Stimulated activated CD4-positive, alpha-beta T cell treated with anti-CD3 and anti-CD28 coated beads, Interleukin-15, amount 100 ng/mL, for 1 hour (primary cell): ENCODE data around the gene ERCC6.

Source experiments
- DNase-seq, 2 donors: peaks; one replicate each; pipeline ENCODE4 v3.0.0-alpha.2; 2020; ENCODE audit warnings: low read depth in 1 of 2, low spot score in 1 of 2

Gene ERCC6

GRCh38 chr10:49512121-49512809, 26.7 kb downstream of the ERCC6 start:
- no peak for DNase-seq

GRCh38 chr10:49509771-49510303, 29.1 kb downstream of the ERCC6 start:
- DNase-seq = no peak

DNA sequence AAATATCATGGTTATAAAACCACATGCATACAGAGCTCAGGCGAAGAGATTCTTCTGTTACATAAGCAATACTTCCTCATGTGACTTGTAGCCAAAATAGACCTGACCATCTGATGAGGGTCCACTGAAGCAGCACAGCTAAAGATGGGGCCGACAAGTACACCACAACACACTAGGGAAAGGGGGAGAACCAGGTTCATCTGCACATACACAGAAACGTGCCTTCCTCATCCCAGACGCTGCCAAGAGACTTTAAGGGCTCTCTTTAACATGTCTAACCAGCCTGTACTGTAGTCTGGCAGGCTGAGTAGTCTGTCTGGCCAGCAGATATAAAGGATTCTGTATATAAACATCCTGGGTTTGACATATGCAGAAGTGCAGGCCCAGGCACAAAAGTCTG, 30.3 kb downstream of the ERCC6 start:
- DNase-seq = no peak

- no peak for DNase-seq
Observed at GRCh38 chr10:49508249-49508648, 30.7 kb downstream of the ERCC6 start.

GRCh38 chr10:49505589-49505988, 33.3 kb downstream of the ERCC6 start:
- no peak for DNase-seq

DNA sequence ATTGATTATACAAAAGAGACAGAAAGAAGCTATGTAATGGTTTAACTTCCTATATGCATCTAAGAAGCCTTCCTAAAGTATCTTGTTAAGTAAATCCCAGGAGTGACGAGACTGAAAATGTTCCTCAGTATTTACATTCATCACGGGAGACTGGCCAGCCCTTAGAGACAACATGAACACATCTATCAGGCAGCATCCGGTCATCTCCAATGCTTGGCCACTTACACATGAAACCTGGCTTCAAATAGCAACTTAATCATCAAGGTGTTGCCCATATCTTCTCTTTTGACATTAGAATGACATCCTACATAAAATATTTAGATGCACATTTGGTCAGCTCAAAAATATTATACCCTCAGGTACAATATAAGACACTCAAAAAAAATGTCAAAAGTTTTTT, 33.8 kb downstream of the ERCC6 start:
- no peak for DNase-seq

- no peak for DNase-seq
Observed at GRCh38 chr10:49504528-49504927, 34.4 kb downstream of the ERCC6 start.

DNA sequence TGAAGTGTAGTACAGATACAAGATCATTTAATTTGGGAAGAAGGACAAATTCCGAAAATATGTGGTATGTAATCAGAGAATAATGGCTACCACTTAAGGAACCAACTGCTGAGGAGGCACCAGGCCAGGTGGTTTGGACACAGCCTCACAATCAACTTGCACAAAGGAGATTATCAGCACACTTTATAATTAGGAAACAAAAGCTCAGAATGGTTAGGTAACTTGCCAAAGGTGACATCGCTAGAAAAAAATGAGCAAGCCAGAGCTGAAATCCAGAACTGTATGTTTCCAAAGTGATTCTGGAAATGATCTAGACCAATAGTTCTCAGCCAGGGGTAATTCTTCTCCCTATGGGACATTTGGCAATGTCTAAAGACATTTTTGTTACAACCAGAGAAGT, 36.6 kb downstream of the ERCC6 start:
- no peak for DNase-seq

DNA sequence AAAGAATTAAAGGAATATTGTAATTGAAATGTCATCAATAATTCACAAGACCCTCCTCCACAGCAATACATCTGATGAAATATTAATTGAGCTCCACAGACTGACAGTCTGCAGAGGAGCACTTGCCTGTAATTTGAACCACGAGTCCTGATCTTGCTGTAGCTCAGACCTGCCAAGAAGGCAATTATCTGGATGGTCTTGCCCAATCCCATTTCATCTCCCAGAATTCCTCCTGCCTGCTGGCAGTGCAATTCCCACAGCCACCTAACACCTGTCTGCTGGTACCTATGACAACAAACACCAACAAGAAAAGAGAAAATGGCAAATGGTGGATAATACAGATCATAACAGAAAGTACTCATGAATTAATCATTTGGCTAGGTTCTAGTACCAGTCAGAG, 38.5 kb downstream of the ERCC6 start:
- DNase-seq = no peak

GRCh38 chr10:49499305-49499851, 39.5 kb downstream of the ERCC6 start:
- no peak for DNase-seq

GRCh38 chr10:49498425-49498824, 40.5 kb downstream of the ERCC6 start:
- no peak for DNase-seq

DNA sequence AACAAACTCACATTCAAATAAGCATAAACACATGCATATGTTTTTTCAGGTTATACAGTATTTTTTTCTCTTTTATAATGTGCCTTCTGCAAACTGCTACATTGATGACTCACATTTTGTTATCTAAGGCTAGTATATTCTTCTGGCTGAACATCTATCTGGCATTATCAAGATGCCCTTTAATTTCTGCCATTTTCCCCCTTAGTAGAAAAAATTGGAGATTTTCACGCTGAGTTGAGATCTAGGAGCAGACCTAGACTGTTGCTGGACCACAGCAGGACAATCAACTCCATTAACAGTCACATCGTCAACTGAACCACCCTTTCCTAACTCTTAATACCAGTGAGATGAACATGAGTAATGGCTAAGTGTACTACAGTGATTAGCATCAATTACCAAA, 41.6 kb downstream of the ERCC6 start:
- DNase-seq = no peak

- DNase-seq = no peak
Observed at GRCh38 chr10:49488056-49488717, 50.7 kb downstream of the ERCC6 start.

GRCh38 chr10:49486738-49487137, 52.2 kb downstream of the ERCC6 start:
- no peak for DNase-seq

DNA sequence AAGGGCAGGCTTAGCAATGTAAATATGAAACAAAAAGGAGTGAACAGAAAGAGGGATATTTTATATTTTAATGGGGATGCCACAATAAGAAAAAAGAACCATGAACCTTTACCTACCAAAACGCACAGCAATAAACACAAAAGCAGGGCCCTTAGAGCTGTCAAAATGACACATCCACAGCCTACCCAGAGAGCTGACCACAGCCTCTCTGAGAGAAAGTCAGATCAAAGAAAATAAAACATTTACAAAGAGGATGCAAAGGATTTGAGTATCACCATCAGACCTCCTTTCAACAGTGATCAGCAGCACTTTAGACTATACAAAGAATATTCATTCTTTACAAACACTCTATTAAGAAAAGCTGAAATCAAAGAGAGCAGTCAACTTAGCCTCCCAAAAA, 52.9 kb downstream of the ERCC6 start:
- DNase-seq = no peak

- no peak for DNase-seq
Observed at GRCh38 chr10:49484486-49485235, 54.3 kb downstream of the ERCC6 start.

DNA sequence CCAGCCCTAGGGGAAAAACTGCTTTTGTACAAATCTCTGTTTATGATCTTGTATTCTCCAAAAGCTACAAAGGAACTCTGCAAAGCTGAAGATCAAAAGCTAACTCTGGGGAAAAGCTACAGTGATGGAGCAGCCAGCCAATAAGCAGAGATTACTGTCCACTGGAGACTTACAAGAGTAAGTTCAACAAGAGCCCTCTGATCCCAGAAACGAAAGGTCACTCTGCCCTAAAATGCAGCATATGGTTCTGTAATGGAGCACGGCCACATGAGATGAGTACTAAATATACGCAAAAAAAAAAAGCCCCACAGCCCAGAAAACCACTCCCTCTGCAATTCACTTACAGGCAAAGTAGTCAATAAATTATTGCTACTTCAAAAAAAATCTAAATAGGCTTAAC, 60.1 kb downstream of the ERCC6 start:
- DNase-seq = no peak

DNA sequence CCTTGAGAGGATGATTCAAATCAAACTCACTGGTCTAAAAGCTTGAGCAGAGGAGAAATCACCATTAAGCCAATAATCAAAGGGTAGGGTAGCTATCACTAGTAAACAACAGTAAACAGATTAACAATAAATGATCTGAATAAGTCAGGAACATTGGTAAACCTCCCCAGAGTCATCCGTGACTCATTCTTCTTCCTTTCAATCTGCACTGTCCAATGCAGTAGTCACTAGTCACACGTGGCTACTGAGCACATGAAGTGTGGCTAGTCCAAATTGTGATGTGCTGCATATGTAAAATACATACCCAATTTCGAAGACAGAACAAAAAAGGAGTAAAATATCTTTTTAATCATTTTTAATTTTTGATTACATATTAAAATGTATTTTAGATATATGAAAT, 64.0 kb downstream of the ERCC6 start:
- DNase-seq = no peak

- no peak for DNase-seq
Observed at GRCh38 chr10:49471532-49471931, 67.4 kb downstream of the ERCC6 start.

GRCh38 chr10:49465736-49466135, 73.2 kb downstream of the ERCC6 start:
- DNase-seq = no peak
